ENCODE data around the gene CFAP61. TPM values are rescaled to one million over a fixed set of nuclear protein-coding genes. Genes with fewer than 3 reads are reported as not detected.
A peak's percentile ranks its signal among the peaks of the same experiment; 100 is the strongest.

Gene CFAP61
- polyA plus RNA-seq, 1 donor: 2.8 TPM

DNA sequence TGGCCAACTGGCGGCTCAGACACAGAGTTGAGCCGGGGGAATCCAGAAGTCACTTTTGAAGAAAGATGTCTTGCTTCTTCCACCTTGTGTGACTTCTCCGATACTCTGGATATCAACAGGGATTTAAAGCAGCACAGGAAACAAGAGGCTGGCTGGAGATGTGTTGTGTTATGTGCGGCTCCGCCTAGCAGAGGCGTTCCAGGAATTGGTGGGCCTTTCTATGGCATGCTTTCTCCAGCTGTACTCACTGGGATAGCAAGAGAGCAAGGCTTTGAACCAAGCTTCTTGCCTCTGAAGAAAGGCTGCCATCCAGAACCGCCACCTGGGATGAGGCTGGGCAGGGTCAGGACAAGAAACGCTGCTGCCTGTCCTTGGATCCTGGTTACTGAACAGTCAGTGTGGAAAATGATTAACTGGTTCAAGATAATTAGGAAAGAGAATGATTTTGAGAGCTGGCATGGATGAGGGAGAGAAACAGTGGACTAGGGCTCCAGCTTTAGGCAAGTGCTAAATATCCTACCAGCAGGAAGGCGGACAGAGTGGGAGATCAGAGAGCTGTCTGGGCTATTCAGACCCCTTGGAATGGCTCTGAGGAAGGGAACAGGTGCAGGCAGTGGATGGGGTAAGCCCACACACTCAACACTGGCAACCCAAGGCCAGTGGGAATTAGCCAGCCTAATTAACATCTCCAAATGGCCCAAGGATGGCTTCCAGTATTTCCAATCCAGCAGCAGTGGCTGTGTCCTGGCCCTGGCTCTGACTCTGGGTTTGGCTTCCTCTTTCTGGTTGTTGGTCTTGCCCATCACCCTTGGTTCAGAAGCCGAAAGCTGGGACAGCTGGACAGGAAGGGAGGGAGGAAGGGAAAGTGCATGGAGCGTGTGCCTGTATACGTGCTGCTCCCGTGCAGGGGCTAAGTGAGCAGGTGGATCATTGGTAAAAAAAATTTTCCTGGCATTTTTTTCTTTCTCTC lies 347.5 kb downstream of the CFAP61 start:
- DNase-seq: peak; percentile 26

DNA sequence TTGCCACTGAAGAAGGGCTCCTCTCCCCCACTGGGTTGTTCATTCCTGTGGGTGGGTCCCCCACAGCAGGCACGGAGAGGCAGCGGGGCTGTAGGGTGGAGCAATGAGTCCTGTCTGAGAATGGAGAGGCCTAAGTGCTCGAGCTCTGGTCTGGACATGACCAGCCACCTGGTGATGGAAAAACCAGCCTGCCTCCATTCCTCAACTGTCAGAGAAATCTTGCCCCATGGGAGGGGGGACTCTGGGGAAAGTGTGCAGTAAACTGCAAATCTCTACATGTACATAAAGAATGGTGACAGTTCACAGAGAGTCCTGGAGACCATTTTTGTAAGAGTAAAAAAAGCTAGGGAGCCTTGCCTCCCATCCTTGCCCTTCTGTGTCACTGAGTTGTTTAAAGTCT lies 349.7 kb downstream of the CFAP61 start:
- DNase-seq: no peak

DNA sequence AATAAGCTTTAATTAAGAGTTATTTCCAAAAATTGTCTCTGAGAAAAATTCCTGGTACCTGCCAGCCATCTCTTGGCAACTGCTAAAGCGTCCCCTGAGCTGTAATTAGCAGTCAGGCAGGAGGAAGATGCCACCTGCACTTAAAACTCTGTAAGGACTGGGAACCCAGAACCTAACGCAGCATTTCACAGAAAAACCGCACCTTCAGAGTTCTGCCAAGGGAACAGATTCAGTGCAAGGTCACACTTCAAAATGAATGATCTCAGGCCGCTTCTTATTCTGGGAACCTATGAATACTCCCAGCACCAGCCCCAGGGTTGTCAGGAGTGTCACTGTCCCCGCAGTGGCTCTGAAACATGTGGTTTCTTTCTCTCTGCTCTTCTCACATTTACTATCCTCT lies 352.3 kb downstream of the CFAP61 start:
- DNase-seq: no peak

DNA sequence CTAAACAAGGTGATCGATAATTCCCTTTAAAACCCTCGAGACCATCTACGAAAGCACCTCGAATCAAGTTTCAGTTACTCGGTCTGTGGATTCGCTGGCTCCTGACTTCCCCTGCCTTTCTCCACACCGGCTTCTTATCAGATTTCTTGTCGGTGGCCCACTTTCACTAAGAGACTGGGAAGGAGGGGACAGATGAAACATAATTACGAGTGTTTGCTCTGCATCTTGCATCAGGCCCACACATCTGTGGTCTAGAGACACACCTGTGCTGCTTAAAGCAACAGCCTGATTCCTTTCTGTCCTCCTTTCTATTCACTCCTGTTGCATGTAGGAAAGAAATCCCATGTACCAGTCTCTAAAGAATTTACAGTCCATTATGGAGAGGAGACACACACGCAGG lies 353.3 kb downstream of the CFAP61 start:
- no peak for DNase-seq

DNA sequence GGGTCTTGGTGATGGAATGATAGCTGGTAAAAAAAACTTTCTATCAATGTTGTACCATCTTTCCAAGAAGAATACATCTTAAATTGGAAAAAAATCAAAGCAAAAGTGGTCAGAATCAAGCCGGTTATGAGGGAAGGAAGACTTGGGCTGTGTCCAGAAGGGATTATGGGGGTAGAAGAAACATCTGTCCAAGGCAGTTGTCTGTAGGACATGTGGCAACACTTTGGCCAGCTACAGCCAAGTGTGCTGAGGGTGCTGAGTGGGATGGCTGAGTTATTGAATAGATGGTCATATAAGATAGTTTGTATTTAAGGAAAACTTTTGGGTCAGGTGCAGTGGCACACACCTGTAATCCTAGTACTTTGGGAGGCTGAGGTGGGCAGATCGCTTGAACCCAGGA lies 354.0 kb downstream of the CFAP61 start:
- DNase-seq: no peak

DNA sequence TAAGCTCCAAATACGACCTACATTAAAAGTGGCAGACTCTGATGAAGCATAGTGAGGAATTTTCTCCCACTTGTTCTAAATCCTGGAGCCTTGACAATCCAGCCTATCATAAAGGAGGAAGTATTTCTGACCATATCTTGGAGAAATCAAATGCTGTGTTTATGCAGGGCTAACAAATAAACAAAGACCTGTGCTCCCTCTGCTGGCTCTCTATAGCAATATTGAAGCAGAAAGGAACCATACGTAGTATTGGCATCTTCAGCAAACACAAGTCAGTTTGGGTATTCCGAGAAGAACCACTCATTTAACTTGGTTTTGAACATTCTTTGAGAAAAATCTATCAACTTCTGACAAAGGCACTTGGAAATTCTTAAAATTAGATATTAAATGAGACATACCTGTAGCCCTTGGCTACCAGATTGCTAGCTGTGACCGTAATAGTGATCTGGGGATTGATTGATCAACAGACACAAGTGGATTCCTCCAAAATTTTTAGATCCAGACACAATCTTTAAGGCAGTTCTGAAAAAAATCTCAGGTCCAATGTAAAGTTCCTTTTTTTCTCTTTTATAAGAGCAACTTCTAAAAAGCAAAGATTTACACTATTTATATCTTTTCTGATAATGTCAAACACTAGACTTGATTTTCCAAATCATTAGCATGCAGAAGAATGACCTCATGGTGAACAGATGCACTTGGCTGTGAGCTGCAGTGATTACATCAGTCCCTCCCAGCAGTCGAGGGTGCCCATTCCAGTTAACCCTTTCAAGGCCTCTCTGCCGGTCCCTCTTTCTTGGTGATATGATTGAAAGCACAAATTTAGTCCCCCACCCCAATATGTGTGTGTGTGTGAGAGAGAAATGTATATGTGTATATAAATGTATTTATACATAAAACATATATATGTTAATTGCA lies 355.8 kb downstream of the CFAP61 start:
- DNase-seq: no peak

DNA sequence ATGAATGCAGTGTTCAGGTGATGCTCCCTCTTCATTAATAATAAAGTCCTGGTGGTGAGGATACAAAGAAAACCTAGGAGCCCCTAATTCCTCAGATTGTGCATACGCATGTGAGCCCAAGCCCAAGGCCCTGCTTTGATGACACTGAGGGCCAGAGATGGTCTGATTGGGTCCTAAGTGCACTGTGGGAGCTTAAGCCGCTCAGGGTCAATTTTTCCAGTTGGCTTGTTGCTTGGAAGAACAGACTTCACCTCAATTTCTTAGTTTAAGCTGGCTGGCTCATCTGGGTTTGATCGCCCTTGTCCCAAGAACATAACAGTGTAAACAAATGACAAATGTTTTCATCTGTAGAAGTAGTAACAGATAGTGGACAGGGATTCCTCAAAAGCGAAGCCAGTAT lies 357.0 kb downstream of the CFAP61 start:
- DNase-seq: no peak

Other genes with a start within 250 kb of the CFAP61 start
- 97.1 TPM for gene NAA20, start 35.2 kb upstream of the CFAP61 start, polyA plus RNA-seq (ENCODE audit: insufficient read length)
- 44.6 TPM for gene CRNKL1, start 66 bp upstream of the CFAP61 start, polyA plus RNA-seq (ENCODE audit: insufficient read length)